Measurements from ENCODE around the gene PUM2. TPM values are rescaled to one million over a fixed set of nuclear protein-coding genes. Genes with fewer than 3 reads are reported as not detected.
A peak's percentile ranks its signal among the peaks of the same experiment; 100 is the strongest.

PUM2 gene
- total and polyA plus RNA-seq, 2 of the 13 experiments (the other 11 are each of a cell fraction or from before 2014, with no cell fraction given) = 69.6 to 69.8 TPM

- TF ChIP-seq PLRG1 (conservative IDR thresholded peaks at IDR 0.05) = no peak
- no peak for TF ChIP-seq ZNF33A (CRISPR knock-in tag; IDR thresholded peaks at IDR 0.05; ENCODE audit: borderline replicate concordance)
- no peak for TF ChIP-seq NAIF1 (CRISPR knock-in tag; IDR thresholded peaks at IDR 0.05; ENCODE audit: borderline replicate concordance)
- TF ChIP-seq CEBPG (CRISPR knock-in tag; IDR thresholded peaks at IDR 0.05) = peak; percentile 21; the same call in 1 of the 2 replicates
- TF ChIP-seq KAT7 (CRISPR knock-in tag; IDR thresholded peaks at IDR 0.05; ENCODE audit: borderline replicate concordance) = no peak
- TF ChIP-seq CEBPB (IDR thresholded peaks at IDR 0.05; ENCODE audit: borderline replicate concordance, low read depth, low read length) = no peak
- TF ChIP-seq THYN1 (CRISPR knock-in tag; IDR thresholded peaks at IDR 0.05; ENCODE audit: borderline replicate concordance, low read depth) = 0 out of 2 replicates have a peak, but pooled peaks have one; percentile 74
- peak; percentile 42; the same call in 1 of the 2 replicates for TF ChIP-seq ZNF784 (CRISPR knock-in tag; IDR thresholded peaks at IDR 0.05; ENCODE audit: borderline replicate concordance)
- TF ChIP-seq, protein P1, sequence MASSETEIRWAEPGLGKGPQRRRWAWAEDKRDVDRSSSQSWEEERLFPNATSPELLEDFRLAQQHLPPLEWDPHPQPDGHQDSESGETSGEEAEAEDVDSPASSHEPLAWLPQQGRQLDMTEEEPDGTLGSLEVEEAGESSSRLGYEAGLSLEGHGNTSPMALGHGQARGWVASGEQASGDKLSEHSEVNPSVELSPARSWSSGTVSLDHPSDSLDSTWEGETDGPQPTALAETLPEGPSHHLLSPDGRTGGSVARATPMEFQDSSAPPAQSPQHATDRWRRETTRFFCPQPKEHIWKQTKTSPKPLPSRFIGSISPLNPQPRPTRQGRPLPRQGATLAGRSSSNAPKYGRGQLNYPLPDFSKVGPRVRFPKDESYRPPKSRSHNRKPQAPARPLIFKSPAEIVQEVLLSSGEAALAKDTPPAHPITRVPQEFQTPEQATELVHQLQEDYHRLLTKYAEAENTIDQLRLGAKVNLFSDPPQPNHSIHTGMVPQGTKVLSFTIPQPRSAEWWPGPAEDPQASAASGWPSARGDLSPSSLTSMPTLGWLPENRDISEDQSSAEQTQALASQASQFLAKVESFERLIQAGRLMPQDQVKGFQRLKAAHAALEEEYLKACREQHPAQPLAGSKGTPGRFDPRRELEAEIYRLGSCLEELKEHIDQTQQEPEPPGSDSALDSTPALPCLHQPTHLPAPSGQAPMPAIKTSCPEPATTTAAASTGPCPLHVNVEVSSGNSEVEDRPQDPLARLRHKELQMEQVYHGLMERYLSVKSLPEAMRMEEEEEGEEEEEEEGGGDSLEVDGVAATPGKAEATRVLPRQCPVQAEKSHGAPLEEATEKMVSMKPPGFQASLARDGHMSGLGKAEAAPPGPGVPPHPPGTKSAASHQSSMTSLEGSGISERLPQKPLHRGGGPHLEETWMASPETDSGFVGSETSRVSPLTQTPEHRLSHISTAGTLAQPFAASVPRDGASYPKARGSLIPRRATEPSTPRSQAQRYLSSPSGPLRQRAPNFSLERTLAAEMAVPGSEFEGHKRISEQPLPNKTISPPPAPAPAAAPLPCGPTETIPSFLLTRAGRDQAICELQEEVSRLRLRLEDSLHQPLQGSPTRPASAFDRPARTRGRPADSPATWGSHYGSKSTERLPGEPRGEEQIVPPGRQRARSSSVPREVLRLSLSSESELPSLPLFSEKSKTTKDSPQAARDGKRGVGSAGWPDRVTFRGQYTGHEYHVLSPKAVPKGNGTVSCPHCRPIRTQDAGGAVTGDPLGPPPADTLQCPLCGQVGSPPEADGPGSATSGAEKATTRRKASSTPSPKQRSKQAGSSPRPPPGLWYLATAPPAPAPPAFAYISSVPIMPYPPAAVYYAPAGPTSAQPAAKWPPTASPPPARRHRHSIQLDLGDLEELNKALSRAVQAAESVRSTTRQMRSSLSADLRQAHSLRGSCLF (CRISPR knock-in tag; IDR thresholded peaks at IDR 0.05; ENCODE audit: borderline replicate concordance) = no peak
- TF ChIP-seq, protein P2, sequence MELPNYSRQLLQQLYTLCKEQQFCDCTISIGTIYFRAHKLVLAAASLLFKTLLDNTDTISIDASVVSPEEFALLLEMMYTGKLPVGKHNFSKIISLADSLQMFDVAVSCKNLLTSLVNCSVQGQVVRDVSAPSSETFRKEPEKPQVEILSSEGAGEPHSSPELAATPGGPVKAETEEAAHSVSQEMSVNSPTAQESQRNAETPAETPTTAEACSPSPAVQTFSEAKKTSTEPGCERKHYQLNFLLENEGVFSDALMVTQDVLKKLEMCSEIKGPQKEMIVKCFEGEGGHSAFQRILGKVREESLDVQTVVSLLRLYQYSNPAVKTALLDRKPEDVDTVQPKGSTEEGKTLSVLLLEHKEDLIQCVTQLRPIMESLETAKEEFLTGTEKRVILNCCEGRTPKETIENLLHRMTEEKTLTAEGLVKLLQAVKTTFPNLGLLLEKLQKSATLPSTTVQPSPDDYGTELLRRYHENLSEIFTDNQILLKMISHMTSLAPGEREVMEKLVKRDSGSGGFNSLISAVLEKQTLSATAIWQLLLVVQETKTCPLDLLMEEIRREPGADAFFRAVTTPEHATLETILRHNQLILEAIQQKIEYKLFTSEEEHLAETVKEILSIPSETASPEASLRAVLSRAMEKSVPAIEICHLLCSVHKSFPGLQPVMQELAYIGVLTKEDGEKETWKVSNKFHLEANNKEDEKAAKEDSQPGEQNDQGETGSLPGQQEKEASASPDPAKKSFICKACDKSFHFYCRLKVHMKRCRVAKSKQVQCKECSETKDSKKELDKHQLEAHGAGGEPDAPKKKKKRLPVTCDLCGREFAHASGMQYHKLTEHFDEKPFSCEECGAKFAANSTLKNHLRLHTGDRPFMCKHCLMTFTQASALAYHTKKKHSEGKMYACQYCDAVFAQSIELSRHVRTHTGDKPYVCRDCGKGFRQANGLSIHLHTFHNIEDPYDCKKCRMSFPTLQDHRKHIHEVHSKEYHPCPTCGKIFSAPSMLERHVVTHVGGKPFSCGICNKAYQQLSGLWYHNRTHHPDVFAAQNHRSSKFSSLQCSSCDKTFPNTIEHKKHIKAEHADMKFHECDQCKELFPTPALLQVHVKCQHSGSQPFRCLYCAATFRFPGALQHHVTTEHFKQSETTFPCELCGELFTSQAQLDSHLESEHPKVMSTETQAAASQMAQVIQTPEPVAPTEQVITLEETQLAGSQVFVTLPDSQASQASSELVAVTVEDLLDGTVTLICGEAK (IDR thresholded peaks at IDR 0.05) = no peak
- TF ChIP-seq, protein P2 (CRISPR knock-in tag; IDR thresholded peaks at IDR 0.05) = peak; percentile 73
- TF ChIP-seq, protein P3, sequence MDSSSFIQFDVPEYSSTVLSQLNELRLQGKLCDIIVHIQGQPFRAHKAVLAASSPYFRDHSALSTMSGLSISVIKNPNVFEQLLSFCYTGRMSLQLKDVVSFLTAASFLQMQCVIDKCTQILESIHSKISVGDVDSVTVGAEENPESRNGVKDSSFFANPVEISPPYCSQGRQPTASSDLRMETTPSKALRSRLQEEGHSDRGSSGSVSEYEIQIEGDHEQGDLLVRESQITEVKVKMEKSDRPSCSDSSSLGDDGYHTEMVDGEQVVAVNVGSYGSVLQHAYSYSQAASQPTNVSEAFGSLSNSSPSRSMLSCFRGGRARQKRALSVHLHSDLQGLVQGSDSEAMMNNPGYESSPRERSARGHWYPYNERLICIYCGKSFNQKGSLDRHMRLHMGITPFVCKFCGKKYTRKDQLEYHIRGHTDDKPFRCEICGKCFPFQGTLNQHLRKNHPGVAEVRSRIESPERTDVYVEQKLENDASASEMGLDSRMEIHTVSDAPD (CRISPR knock-in tag; IDR thresholded peaks at IDR 0.05) = peak; percentile 86
Measured at GRCh38 chr2:20378891-20379519, 28.4 kb upstream of the PUM2 start (continued).
